Measurements from ENCODE around the gene IL17RD. TPM values are rescaled to one million over a fixed set of nuclear protein-coding genes. Genes with fewer than 3 reads are reported as not detected.
"Not testable (repeated sequence)": the region's sequence is repeated elsewhere in the genome, so short reads cannot be mapped to it uniquely, and the experiment has no call there.

The IL17RD gene
- total and polyA plus RNA-seq, 5 donors: 0.59 to 2.8 (median 2.1) TPM

DNA sequence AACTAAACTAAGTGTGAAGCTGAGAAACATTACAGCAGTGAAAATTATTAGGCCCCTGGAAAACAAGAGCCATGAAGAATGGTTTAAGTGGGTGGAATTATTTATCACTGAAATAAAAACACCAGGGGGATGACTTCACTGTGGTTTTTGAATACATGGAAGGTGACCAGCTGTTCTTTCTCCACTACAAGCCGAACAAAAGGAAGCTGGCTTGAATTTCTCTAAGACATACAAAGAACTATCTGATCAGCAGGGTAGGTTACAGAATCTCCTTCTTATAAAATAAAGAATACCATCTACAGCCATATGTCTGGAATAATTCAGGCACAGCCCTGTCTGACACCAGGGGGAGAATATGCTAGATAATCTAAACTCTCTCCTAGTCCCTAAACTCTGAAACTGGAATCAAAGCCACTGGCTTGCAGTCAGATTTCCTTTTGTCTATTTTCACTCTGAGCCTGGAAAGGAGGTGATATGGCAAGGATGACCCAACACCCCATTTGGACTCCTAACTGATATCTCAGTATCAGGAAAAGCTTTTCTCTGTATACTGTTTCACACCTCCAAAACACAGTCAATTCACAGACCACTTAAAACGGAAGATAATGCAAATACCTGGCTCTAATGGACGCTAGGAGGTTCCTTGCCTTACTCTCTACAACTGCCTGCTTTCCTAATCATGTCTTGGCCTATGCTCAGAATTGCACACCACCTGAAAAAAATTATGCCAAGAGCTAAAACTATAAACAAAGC, 73.5 kb downstream of the IL17RD start:
- no peak overlapping the region for H3K27ac ChIP-seq (ENCODE audit: low read length)

DNA sequence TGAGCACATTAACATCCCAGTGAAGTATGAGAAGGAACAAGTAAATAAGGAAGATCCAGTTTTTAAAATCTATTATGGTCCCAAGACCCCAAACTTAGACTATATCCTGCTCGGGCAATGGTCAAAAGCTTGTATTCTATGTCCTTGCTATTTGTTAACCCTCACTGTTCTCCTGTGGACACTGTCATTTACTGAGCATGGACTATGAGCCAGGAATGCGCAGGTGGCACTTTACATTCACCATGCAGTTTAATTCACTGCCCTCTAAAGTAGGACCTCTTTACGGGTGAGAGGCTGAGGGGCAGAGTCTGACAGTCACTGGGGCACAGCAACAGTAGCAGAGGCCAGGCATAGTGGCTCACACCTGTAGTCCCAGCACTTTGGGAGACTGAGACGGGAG, 76.1 kb downstream of the IL17RD start:
- no peak for DNase-seq
- no peak for ATAC-seq
- no peaks in the 10 kb centered on the region for H3K9me3 ChIP-seq (ENCODE audit: control insufficient read depth, low read length)
- intact Hi-C loops (cut with DNase I): loop anchor here in 1 of 4 donors (10.0 kb wide), 1 partner anchor 94 kb away; no protein-coding TSS in a partner anchor
- H3K4me1 ChIP-seq (ENCODE audit: control insufficient read depth, insufficient read depth, low read length): no peaks in the 10 kb centered on the region
- WGBS: 91% methylated on average over 4 of the region's 4 CpGs
- no peaks in the 10 kb centered on the region for H3K27me3 ChIP-seq (ENCODE audit: control insufficient read depth, insufficient read depth)
- no peak overlapping the region for H3K4me3 ChIP-seq (ENCODE audit: low read length)
- H3K27ac ChIP-seq (ENCODE audit: low read length): no peak overlapping the region

More for the DNA sequence above, 73.5 kb downstream of the IL17RD start:
- intact Hi-C loops (cut with DNase I): no loop called here
- Histone ChIP-seq H3K27me3 (ENCODE audit: control insufficient read depth, insufficient read depth) (no peaks in the 10 kb centered on the region), H3K4me3 (ENCODE audit: low read length) (no peak overlapping the region), H3K9me3 (ENCODE audit: control insufficient read depth, low read length) (no peaks in the 10 kb centered on the region), H3K4me1 (ENCODE audit: control insufficient read depth, insufficient read depth, low read length) (no peaks in the 10 kb centered on the region)
- 56% methylated on average over 3 of the region's 3 CpGs for WGBS
- no peak for DNase-seq
- no peak for ATAC-seq

DNA sequence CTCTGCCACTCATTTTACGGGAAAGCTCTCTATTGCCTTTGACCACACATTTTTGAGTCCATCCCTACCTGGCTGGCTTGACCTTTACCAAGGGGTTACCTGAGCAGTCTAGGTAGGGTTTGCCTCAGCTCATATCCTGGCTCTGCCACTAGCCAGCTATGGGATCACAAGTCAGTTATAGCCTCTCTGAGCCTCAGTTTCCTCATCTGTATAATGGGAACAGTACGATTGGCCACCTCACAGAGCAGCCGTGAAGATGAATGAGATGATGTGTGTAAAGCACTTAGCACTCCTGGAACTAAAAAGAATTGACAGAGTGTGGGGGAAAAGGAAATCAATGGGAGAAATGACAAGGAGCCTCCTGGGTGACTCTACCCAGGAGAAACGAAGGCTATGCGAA, 76.7 kb downstream of the IL17RD start:
- Histone ChIP-seq H3K27me3 (ENCODE audit: control insufficient read depth, insufficient read depth) (no peaks in the 10 kb centered on the region), H3K4me1 (ENCODE audit: control insufficient read depth, insufficient read depth, low read length) (no peaks in the 10 kb centered on the region), H3K27ac (ENCODE audit: low read length) (no peak overlapping the region), H3K9me3 (ENCODE audit: control insufficient read depth, low read length) (no peaks in the 10 kb centered on the region), H3K4me3 (ENCODE audit: low read length) (no peak overlapping the region)
- ATAC-seq (no peak), DNase-seq (no peak)
- WGBS: 93% methylated on average over 5 of the region's 5 CpGs
- intact Hi-C loops (cut with DNase I): loop anchor here in 1 of 4 donors (10.0 kb wide), 1 partner anchor 94 kb away; no protein-coding TSS in a partner anchor

DNA sequence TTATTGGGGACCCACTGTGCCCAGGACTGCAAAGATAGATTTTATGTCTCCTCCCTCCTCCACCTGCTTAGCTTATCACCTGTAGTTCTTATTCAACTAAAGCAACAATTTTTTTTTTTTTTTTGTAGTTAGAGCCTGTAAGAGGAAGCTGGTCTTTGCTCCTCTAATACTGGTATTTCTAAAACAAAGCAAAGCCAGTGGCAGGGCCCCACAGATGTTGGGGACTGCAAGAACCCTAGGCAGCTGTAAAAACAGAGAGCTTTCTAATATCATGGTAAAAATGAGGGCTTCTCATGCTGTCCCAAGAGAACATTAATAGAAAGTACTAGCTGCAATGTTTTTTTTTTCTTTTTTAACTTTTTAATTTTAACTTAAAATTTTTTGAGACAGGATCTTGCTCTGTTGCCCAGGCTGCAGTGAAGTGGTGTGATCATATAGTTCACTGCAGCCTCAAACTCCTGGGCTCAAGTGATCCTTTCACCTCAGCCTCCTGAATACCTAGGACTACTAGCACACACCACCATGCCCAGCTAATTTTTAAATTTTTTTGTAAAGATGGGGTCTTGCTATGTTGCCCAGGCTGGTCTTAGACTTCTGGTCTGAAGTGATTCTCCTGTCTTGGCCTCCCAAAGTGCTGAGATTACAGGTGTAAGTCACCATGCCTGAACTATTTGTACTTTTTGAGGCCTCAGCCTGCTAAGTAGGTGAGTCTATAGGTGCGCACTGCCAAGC, 77.6 kb downstream of the IL17RD start:
- 98% methylated on average over 1 of the region's 1 CpG for WGBS
- DNase-seq (no peak), ATAC-seq (no peak)
- H3K9me3 ChIP-seq (ENCODE audit: control insufficient read depth, low read length): no peaks in the 10 kb centered on the region
- no peak overlapping the region for H3K4me3 ChIP-seq (ENCODE audit: low read length)
- H3K4me1 ChIP-seq (ENCODE audit: control insufficient read depth, insufficient read depth, low read length): no peaks in the 10 kb centered on the region
- no peak overlapping the region for H3K27ac ChIP-seq (ENCODE audit: low read length)
- intact Hi-C loops (cut with DNase I): loop anchor here in 1 of 4 donors (10.0 kb wide), 1 partner anchor 93 kb away; no protein-coding TSS in a partner anchor
- H3K27me3 ChIP-seq (ENCODE audit: control insufficient read depth, insufficient read depth): no peaks in the 10 kb centered on the region

DNA sequence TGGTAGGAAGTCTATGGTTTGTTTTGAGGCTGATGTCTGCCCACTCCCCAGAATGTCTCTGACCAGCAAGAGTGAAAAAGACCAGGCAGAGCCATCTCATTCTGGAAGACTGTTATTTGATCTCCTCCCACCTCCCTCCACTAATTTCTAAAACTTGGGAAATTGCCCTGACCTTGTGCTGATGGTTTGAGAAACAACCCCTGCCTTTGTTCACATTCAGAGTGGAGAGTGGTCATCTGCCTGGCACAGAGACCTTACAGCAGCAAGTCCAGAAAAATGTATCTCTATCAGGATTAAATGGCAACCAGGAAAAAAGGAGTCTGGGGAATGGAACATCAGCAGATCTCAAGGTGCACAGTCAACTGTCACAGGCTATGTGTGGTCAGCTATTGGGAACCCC, 79.0 kb downstream of the IL17RD start:
- H3K9me3 ChIP-seq (ENCODE audit: control insufficient read depth, low read length): no peaks in the 10 kb centered on the region
- no peak overlapping the region for H3K27ac ChIP-seq (ENCODE audit: low read length)
- H3K4me1 ChIP-seq (ENCODE audit: control insufficient read depth, insufficient read depth, low read length): no peaks in the 10 kb centered on the region
- no peak overlapping the region for H3K4me3 ChIP-seq (ENCODE audit: low read length)
- no peak for DNase-seq
- H3K27me3 ChIP-seq (ENCODE audit: control insufficient read depth, insufficient read depth): no peaks in the 10 kb centered on the region
- ATAC-seq: no peak
- intact Hi-C loops (cut with DNase I): loop anchor here in 1 of 4 donors (10.0 kb wide), 1 partner anchor 91 kb away; no protein-coding TSS in a partner anchor

DNA sequence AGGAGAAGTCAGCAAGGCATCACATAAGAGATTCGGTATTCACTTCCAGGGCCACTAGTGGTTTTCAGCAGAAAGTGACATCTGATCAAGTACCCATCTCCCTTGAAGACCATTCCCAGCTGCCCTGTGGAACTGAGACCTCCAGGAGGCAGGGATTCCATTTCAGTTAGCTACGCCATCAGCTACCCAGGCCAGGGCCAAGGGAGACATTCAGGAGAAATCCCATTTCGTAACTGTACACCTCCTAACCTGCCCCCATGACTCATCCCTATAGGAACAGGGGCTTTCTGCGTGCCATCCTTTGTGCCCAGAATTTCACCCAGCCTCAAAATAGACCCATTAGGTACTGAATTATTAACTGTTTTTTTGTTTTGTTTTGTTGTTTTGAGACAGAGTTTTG, 79.9 kb downstream of the IL17RD start:
- intact Hi-C loops (cut with DNase I): loop anchor here in 1 of 4 donors (10.0 kb wide), 1 partner anchor 90 kb away; no protein-coding TSS in a partner anchor
- 98% methylated on average over 4 of the region's 4 CpGs for WGBS
- ATAC-seq (no peak), DNase-seq (no peak)
- Histone ChIP-seq H3K4me1 (ENCODE audit: control insufficient read depth, insufficient read depth, low read length) (no peaks in the 10 kb centered on the region), H3K27me3 (ENCODE audit: control insufficient read depth, insufficient read depth) (no peaks in the 10 kb centered on the region), H3K27ac (ENCODE audit: low read length) (no peak overlapping the region), H3K4me3 (ENCODE audit: low read length) (no peak overlapping the region), H3K9me3 (ENCODE audit: control insufficient read depth, low read length) (no peaks in the 10 kb centered on the region)

DNA sequence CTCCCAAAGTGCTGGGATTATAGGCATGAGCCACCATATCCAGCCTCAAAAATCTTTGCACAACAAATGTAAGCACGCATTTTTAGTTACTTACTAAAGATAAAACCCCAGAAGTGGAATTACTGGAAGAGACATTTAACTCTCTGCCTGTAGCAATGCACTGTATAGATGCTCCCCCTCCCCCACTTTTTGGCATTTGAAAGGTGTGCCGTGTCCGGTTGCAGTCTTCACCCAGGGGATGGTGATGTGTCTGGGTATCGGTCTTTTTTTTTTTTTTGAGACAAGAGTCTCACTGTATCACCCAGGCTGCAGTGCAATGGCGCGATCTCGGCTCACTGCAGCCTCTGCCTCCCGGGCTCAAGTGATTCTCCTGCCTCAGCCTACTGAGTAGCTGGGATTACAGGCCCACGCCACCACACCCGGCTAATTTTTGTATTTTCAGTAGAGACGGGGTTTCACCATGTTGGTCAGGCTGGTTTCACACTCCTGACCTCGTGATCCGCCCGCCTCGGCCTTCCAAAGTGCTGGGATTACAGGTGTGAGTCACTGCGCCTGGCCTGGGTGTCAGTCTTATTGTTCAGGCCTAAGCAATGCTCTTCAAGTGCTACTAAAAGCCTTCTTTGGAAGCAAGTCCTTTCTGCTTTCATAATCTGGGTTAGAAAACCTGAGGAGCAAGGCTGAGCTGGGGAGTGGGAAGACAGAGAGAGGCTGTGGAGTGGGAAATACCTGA, 81.7 kb downstream of the IL17RD start:
- not testable (repeated sequence) for H3K9me3 ChIP-seq (ENCODE audit: control insufficient read depth, low read length); H3K27ac ChIP-seq (ENCODE audit: low read length); H3K4me1 ChIP-seq (ENCODE audit: control insufficient read depth, insufficient read depth, low read length); ATAC-seq; DNase-seq; H3K4me3 ChIP-seq (ENCODE audit: low read length); H3K27me3 ChIP-seq (ENCODE audit: control insufficient read depth, insufficient read depth)
- intact Hi-C loops (cut with DNase I): loop anchor here in 1 of 4 donors (10.0 kb wide), 1 partner anchor 89 kb away; no protein-coding TSS in a partner anchor
- WGBS: 96% methylated on average over 16 of the region's 16 CpGs

DNA sequence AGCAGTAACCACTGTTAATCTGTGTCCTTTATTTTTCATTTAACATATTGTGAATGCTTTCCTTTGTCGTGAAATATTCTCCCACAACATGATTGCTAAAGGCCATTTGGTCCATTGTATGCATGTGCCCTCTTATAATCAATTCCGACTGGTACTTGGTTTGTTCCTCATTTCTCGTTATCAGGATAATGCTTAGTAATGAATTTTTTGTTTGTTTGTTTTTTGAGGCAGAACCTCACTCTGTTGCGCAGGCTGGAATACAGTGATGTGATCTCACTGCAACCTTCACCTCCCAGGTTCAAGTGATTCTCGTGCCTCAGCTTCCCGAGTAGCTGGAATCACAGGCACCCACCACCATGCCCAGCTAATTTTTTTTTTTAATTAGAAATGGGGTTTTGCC, 82.7 kb downstream of the IL17RD start:
- Histone ChIP-seq H3K27me3 (ENCODE audit: control insufficient read depth, insufficient read depth) (no peaks in the 10 kb centered on the region), H3K4me1 (ENCODE audit: control insufficient read depth, insufficient read depth, low read length) (no peaks in the 10 kb centered on the region), H3K27ac (ENCODE audit: low read length) (no peak overlapping the region), H3K9me3 (ENCODE audit: control insufficient read depth, low read length) (no peaks in the 10 kb centered on the region), H3K4me3 (ENCODE audit: low read length) (no peak overlapping the region)
- DNase-seq (no peak), ATAC-seq (no peak)
- intact Hi-C loops (cut with DNase I): loop anchor here in 1 of 4 donors (10.0 kb wide), 1 partner anchor 88 kb away; no protein-coding TSS in a partner anchor
- WGBS: 90% methylated on average over 6 of the region's 6 CpGs

DNA sequence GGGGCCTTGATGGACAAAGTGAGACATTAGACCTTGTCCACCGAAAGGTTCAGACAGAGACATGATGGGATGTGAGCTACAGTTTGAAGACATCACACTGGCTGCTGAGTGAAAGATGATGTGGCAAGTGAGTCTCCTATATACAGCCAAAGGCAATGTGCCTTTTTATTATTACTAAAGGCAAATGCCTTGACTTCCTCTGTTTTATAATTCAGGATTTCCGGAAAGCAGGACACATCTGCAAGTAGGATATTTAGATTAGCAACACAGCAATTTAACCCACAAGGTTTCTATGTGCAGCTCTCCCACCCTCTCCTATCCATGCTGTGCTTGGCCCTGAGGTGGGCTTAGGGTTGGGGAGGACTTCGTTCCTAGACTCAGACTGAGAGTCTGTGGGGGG, 84.0 kb downstream of the IL17RD start:
- intact Hi-C loops (cut with DNase I): loop anchor here in 1 of 4 donors (10.0 kb wide), 1 partner anchor 86 kb away; no protein-coding TSS in a partner anchor

DNA sequence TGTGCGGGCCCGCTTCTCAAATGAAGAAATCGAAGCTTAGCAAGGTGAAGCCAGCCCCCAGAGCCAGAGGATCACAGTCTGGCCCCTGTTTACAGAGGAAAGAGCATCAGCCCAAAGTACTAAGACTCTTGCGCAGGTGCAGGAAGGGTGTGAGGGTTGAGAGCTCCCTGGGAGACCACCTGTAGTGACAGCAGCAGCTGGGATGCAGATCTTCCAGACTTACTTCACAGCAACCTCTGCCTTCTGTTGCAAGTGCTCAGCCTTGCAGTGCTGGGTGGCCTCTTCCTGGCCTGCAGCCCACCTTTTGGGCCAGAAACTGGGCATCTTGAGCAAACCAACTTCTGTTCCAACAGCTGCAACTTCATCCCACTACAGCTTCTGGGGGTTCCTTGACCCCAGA, 85.0 kb downstream of the IL17RD start:
- no peak for ATAC-seq
- no peak overlapping the region for H3K4me3 ChIP-seq (ENCODE audit: low read length)
- H3K27ac ChIP-seq (ENCODE audit: low read length): no peak overlapping the region
- H3K27me3 ChIP-seq (ENCODE audit: control insufficient read depth, insufficient read depth): no peaks in the 10 kb centered on the region
- peak in 1 of 3 donors; percentile 39 for DNase-seq
- H3K4me1 ChIP-seq (ENCODE audit: control insufficient read depth, insufficient read depth, low read length): no peaks in the 10 kb centered on the region
- no peaks in the 10 kb centered on the region for H3K9me3 ChIP-seq (ENCODE audit: control insufficient read depth, low read length)
- intact Hi-C loops (cut with DNase I): loop anchor here in 1 of 4 donors (10.0 kb wide), 1 partner anchor 85 kb away; no protein-coding TSS in a partner anchor
- WGBS: 97% methylated on average over 4 of the region's 4 CpGs

More for the DNA sequence above, 84.0 kb downstream of the IL17RD start:
- DNase-seq (no peak), ATAC-seq (no peak)
- no peak overlapping the region for H3K4me3 ChIP-seq (ENCODE audit: low read length)
- H3K27me3 ChIP-seq (ENCODE audit: control insufficient read depth, insufficient read depth): no peaks in the 10 kb centered on the region
- H3K9me3 ChIP-seq (ENCODE audit: control insufficient read depth, low read length): no peaks in the 10 kb centered on the region
- H3K27ac ChIP-seq (ENCODE audit: low read length): no peak overlapping the region
- H3K4me1 ChIP-seq (ENCODE audit: control insufficient read depth, insufficient read depth, low read length): no peaks in the 10 kb centered on the region
- WGBS: 80% methylated on average over 3 of the region's 3 CpGs

Data from right cardiac atrium (tissue), 5 donors.